ENCODE results near the gene ARHGAP24. TPM values are rescaled to one million over a fixed set of nuclear protein-coding genes. Genes with fewer than 3 reads are reported as not detected.

The ARHGAP24 gene
- total RNA-seq, 1 donor from 2014 or later: 9.9 TPM

DNA sequence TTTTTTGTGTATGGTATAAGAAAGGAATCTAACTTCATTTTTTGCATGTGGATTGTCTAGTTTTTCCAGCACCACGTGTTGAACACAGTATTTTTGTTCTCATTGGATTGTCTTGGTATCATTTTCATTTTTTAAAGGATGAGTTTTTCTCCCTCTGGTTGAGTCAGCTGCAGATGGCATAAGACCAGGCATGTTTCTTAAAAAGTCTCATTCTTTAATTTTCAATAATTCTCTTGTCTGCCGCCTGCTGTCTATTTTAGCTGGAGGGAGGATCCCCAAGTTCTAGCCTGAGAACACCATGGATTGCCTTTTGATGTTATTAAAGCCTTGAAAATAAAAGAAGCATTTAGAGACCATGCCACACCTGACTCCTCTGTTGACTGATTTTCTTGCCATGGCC, 263.8 kb downstream of the ARHGAP24 start:
- no peak for DNase-seq (ENCODE audit: low read depth)
- TF ChIP-seq, protein P1, sequence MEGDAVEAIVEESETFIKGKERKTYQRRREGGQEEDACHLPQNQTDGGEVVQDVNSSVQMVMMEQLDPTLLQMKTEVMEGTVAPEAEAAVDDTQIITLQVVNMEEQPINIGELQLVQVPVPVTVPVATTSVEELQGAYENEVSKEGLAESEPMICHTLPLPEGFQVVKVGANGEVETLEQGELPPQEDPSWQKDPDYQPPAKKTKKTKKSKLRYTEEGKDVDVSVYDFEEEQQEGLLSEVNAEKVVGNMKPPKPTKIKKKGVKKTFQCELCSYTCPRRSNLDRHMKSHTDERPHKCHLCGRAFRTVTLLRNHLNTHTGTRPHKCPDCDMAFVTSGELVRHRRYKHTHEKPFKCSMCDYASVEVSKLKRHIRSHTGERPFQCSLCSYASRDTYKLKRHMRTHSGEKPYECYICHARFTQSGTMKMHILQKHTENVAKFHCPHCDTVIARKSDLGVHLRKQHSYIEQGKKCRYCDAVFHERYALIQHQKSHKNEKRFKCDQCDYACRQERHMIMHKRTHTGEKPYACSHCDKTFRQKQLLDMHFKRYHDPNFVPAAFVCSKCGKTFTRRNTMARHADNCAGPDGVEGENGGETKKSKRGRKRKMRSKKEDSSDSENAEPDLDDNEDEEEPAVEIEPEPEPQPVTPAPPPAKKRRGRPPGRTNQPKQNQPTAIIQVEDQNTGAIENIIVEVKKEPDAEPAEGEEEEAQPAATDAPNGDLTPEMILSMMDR (conservative IDR thresholded peaks at IDR 0.05; ENCODE audit: low read depth, low read length): no peak
- H3K4me3 ChIP-seq (ENCODE audit: low read depth, low read length): no peak overlapping the region

DNA sequence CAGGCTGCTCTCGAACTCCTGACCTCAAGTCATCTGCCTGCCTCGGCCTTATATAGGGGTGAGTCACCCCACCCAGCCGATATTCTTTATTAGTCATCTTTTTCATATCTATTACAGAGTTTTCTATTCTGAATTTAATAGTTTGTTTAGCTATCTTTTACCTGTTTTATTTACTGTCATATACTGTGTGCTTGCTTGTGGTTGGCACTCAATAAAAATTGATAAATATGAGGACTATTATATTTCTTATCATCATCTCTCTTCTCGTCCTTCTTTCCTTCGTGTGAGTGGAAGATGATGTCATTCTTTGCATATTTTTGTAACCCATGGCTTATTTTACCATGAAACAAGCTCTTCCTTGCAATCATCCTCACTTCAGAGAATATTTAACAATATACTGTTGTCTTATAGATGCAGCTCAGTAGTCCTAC, 265.5 kb downstream of the ARHGAP24 start:
- TF ChIP-seq, protein P1 (conservative IDR thresholded peaks at IDR 0.05; ENCODE audit: low read depth, low read length): no peak
- no peak for DNase-seq (ENCODE audit: low read depth)
- no peak overlapping the region for H3K4me3 ChIP-seq (ENCODE audit: low read depth, low read length)

DNA sequence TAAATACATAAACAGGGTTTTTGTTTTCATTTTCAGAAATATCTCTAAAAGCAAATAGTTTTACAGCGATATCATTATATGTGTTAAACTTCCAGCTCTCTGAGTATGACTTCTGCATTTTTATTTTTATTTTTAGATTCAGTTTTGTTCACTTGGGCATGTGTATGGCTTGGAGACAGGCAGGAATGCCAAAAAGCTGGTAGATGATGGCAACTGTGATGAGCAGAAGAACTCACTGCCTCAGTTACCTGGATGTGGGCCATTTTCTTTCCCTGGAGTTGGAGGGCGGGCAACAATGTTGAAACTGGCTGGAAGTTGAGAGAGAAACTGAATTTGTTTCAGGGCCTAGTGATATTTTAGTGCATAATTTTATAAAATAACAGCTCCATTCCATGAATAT, 266.4 kb downstream of the ARHGAP24 start:
- DNase-seq (ENCODE audit: low read depth): no peak
- TF ChIP-seq, protein P1 (conservative IDR thresholded peaks at IDR 0.05; ENCODE audit: low read depth, low read length): no peak
- no peak overlapping the region for H3K4me3 ChIP-seq (ENCODE audit: low read depth, low read length)

DNA sequence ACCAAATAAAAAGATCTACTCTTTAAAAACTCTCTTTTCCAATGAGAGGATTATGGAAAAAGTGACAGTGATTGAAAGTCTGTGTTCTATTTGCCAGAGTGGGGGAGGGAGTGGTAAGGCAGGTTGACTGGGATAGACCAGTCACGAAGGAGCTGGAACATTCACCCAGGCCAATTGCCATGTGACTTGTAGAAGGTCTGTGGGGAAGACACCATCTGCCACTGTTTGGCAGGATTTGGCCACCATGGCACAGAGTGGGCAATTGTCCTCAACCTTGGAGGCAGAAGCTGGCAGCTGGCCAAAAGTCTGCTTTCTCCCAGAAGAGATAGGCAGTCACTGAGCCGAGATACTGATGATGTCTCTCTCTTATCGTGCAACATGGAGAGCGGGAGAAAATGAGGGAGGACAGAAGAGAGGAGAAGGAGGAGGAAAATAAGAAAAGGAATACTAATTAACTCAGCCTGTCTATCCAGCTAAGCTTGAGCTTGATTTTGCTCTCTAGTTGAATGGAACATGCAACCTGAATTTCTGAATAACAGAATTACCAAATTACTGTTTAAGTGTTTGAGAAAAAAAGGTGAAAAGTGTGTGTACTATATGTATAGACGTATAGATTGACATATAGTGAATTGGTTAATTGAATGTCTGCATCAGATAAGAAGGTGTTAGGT, 267.1 kb downstream of the ARHGAP24 start:
- TF ChIP-seq, protein P1 (conservative IDR thresholded peaks at IDR 0.05; ENCODE audit: low read depth, low read length): no peak
- H3K4me3 ChIP-seq (ENCODE audit: low read depth, low read length): no peak overlapping the region
- no peak for DNase-seq (ENCODE audit: low read depth)

DNA sequence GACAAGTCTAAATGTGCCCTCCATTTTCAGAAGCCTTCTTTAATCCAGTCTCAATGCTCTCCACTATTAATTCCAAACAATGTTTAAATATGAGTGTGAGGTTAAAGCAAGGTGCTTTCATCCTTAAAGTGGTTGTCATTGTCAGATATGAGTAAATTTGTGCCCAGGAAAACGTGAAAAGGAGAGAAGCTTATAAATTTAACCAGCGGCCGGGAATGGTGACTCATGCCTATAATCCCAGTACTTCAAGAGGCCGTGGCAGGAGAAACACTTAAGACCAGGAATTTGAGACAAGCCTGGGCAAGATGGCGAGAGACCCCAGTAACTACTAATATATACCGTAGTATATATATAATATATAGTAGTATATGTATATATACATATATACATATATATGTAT, 270.0 kb downstream of the ARHGAP24 start:
- no peak for DNase-seq (ENCODE audit: low read depth)
- no peak overlapping the region for H3K4me3 ChIP-seq (ENCODE audit: low read depth, low read length)
- TF ChIP-seq, protein P1 (conservative IDR thresholded peaks at IDR 0.05; ENCODE audit: low read depth, low read length): no peak

DNA sequence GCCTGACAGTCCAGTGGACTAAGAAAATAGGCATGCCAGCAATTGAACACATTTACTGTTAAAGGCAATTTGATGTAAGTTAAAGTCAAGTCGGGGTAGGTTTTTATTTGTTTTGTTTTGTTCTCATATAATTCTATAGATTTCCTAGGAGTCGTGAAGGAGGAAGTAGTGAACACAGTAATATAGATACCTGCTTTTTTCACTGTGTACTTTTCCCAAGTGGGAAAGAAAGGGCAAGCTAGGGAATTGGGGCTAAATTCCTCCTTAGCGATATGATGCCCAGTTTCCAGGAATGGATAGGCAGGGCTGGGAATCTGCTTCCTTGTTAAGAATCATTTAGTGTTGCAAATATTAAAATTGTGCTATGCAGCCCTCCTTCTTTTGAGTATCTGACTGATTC, 271.0 kb downstream of the ARHGAP24 start:
- DNase-seq (ENCODE audit: low read depth): no peak
- H3K4me3 ChIP-seq (ENCODE audit: low read depth, low read length): no peak overlapping the region
- TF ChIP-seq, protein P1 (conservative IDR thresholded peaks at IDR 0.05; ENCODE audit: low read depth, low read length): no peak

DNA sequence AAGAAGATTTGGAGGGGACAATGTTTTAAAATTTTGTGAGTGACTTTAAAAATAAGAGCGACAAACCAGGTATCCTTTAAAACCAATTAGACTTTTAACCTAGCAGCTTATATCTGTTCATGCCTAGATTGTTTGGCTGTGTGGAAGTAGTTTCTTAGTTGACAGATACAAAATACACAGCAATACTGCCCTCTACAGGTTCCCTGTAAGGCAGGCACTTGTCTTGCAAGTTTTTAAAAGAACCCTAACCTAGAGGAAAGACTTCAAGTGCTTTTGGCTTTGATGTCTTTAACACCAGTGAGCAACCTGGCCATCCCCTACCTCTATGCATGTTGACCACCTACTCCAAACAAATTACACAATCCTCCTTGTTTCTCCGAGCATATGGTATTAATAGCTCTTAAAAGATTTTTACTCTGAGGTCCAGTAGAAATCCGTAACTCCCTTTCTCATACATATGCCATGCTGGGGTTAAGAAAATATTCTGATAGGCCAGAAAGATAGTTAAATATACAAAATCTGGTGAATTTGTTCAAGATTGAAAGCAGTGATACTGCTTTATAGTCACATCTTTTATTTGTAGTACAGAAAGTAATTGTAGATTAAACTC, 273.0 kb downstream of the ARHGAP24 start:
- no peak for DNase-seq (ENCODE audit: low read depth)
- TF ChIP-seq, protein P1 (conservative IDR thresholded peaks at IDR 0.05; ENCODE audit: low read depth, low read length): peak; percentile 91
- H3K4me3 ChIP-seq (ENCODE audit: low read depth, low read length): no peak overlapping the region

Data from epithelial cell of proximal tubule (primary cell).